Measurements from ENCODE around the gene SSTR4. TPM values are rescaled to one million over a fixed set of nuclear protein-coding genes. Genes with fewer than 3 reads are reported as not detected.

SSTR4 gene
- total and polyA plus RNA-seq, 2 donors from 2014 or later, result not detected

GRCh38 chr20:23020230-23021018 lies 14.7 kb upstream of the SSTR4 start:
- DNase-seq (peak in 1 of 5 donors; percentile 11), FAIRE-seq (no peak)
- Histone ChIP-seq H3K36me3 (ENCODE audit: control insufficient read depth in 2 of 3, insufficient read depth in 3 of 3, low read length in 3 of 3) (no peaks in the 10 kb centered on the region), H3K27ac (ENCODE audit: low read depth in 2 of 2, low read length in 2 of 2) (no peak overlapping the region), H3K27me3 (ENCODE audit: control insufficient read depth, insufficient read depth, low read length) (no peaks in the 10 kb centered on the region), H3K4me1 (ENCODE audit: control insufficient read depth in 2 of 3, insufficient read depth in 2 of 3, low read depth in 1 of 3, low read length in 3 of 3) (no peaks in the 10 kb centered on the region), H3K4me3 (ENCODE audit: low read length in 3 of 3) (no peak overlapping the region), H3K9ac (ENCODE audit: low read length in 3 of 3) (no peak overlapping the region), H3K9me3 (ENCODE audit: control insufficient read depth in 2 of 3, insufficient read depth in 1 of 3, low read length in 3 of 3) (no peaks in the 10 kb centered on the region)
- TF ChIP-seq CTCF (IDR thresholded peaks at IDR 0.05; ENCODE audit: borderline replicate concordance, extremely low read depth, insufficient read depth), result no peak
- intact Hi-C loops (cut with DNase I), result loop anchor here (10.0 kb wide), 1 partner anchor 106 kb away; no protein-coding TSS in a partner anchor

- no peaks in the 10 kb centered on the region for H3K9me3 ChIP-seq (ENCODE audit: control insufficient read depth in 2 of 3, insufficient read depth in 1 of 3, low read length in 3 of 3)
- FAIRE-seq (no peak), DNase-seq (no peak)
- no peaks in the 10 kb centered on the region for H3K36me3 ChIP-seq (ENCODE audit: control insufficient read depth in 2 of 3, insufficient read depth in 3 of 3, low read length in 3 of 3)
- H3K27me3 ChIP-seq (ENCODE audit: control insufficient read depth, insufficient read depth, low read length), result no peaks in the 10 kb centered on the region
- no peak overlapping the region for H3K27ac ChIP-seq (ENCODE audit: low read depth in 2 of 2, low read length in 2 of 2)
- H3K4me3 ChIP-seq (ENCODE audit: low read length in 3 of 3), result no peak overlapping the region
- no peak for TF ChIP-seq CTCF (IDR thresholded peaks at IDR 0.05; ENCODE audit: borderline replicate concordance, extremely low read depth, insufficient read depth)
- H3K4me1 ChIP-seq (ENCODE audit: control insufficient read depth in 2 of 3, insufficient read depth in 2 of 3, low read depth in 1 of 3, low read length in 3 of 3), result no peaks in the 10 kb centered on the region
- H3K9ac ChIP-seq (ENCODE audit: low read length in 3 of 3), result no peak overlapping the region
- intact Hi-C loops (cut with DNase I), result loop anchor here (10.0 kb wide), 1 partner anchor 107 kb away; no protein-coding TSS in a partner anchor
These were observed 13.6 kb upstream of the SSTR4 start for GRCh38 chr20:23021541-23021940.

- H3K27ac ChIP-seq (ENCODE audit: low read depth in 2 of 2, low read length in 2 of 2), result no peak overlapping the region
- H3K9ac ChIP-seq (ENCODE audit: low read length in 3 of 3), result no peak overlapping the region
- no peaks in the 10 kb centered on the region for H3K4me1 ChIP-seq (ENCODE audit: control insufficient read depth in 2 of 3, insufficient read depth in 2 of 3, low read depth in 1 of 3, low read length in 3 of 3)
- intact Hi-C loops (cut with DNase I), result loop anchor here (10.0 kb wide), 1 partner anchor 107 kb away; no protein-coding TSS in a partner anchor
- no peaks in the 10 kb centered on the region for H3K36me3 ChIP-seq (ENCODE audit: control insufficient read depth in 2 of 3, insufficient read depth in 3 of 3, low read length in 3 of 3)
- H3K9me3 ChIP-seq (ENCODE audit: control insufficient read depth in 2 of 3, insufficient read depth in 1 of 3, low read length in 3 of 3), result no peaks in the 10 kb centered on the region
- H3K4me3 ChIP-seq (ENCODE audit: low read length in 3 of 3), result no peak overlapping the region
- TF ChIP-seq CTCF (IDR thresholded peaks at IDR 0.05; ENCODE audit: borderline replicate concordance, extremely low read depth, insufficient read depth), result no peak
- DNase-seq (no peak), FAIRE-seq (no peak)
- H3K27me3 ChIP-seq (ENCODE audit: control insufficient read depth, insufficient read depth, low read length), result no peaks in the 10 kb centered on the region
These were observed 13.2 kb upstream of the SSTR4 start for GRCh38 chr20:23021951-23022350.
